ENCODE data around the gene GGT6.

DNA sequence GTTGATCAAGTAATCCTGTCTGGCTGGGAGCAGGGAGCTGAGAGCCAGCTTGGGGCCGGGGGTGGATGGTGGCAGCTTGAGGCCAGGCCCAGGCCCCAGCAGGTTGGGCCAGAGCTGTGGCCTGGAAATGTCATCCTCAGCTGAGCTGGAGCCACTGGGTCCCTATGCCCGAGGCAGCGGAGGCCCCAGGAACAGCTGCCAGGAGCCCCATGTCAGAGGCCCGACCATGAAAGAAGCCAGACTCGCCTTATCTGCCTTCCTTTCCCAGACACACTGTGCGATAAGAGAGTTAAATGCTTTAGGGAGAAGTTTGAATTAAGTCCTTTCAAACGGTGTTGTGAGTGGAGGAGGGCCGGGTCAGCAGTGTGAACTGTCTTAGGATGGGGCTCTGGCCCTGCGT, 27.4 kb upstream of the GGT6 start:
- TF ChIP-seq, protein P1, sequence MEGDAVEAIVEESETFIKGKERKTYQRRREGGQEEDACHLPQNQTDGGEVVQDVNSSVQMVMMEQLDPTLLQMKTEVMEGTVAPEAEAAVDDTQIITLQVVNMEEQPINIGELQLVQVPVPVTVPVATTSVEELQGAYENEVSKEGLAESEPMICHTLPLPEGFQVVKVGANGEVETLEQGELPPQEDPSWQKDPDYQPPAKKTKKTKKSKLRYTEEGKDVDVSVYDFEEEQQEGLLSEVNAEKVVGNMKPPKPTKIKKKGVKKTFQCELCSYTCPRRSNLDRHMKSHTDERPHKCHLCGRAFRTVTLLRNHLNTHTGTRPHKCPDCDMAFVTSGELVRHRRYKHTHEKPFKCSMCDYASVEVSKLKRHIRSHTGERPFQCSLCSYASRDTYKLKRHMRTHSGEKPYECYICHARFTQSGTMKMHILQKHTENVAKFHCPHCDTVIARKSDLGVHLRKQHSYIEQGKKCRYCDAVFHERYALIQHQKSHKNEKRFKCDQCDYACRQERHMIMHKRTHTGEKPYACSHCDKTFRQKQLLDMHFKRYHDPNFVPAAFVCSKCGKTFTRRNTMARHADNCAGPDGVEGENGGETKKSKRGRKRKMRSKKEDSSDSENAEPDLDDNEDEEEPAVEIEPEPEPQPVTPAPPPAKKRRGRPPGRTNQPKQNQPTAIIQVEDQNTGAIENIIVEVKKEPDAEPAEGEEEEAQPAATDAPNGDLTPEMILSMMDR (conservative IDR thresholded peaks at IDR 0.05; ENCODE audit: low read depth, low read length), result no peak
- no peak for TF ChIP-seq EZH2 (IDR thresholded peaks at IDR 0.05; ENCODE audit: borderline replicate concordance, low read depth, low read length, poor library complexity, severe bottlenecking)

Measured in A673 (cell line).